ENCODE data around the gene VILL.

DNA sequence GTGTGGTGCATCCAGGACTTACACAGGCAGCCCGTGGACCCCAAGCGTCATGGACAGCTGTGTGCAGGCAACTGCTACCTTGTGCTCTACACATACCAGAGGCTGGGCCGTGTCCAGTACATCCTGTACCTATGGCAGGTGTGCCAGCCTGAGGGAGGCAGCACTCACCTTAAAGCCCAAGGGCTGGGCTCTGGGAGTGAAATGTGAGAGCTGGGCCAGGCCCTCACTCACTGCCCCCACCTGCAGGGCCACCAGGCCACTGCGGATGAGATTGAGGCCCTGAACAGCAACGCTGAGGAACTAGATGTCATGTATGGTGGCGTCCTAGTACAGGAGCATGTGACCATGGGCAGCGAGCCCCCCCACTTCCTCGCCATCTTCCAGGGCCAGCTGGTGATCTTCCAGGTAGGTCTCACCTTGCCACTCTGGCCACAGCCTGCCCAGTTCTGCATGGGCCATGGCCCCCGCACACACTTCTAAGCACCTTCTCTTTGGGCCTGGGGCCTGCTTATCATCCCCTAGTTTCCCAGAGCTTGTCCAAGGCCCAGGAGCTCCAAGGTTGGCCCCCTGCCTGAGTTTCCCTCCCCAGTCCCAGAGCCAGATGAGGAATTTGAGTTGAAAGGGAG, 11.0 kb downstream of the VILL start:
- TF ChIP-seq, protein P1, sequence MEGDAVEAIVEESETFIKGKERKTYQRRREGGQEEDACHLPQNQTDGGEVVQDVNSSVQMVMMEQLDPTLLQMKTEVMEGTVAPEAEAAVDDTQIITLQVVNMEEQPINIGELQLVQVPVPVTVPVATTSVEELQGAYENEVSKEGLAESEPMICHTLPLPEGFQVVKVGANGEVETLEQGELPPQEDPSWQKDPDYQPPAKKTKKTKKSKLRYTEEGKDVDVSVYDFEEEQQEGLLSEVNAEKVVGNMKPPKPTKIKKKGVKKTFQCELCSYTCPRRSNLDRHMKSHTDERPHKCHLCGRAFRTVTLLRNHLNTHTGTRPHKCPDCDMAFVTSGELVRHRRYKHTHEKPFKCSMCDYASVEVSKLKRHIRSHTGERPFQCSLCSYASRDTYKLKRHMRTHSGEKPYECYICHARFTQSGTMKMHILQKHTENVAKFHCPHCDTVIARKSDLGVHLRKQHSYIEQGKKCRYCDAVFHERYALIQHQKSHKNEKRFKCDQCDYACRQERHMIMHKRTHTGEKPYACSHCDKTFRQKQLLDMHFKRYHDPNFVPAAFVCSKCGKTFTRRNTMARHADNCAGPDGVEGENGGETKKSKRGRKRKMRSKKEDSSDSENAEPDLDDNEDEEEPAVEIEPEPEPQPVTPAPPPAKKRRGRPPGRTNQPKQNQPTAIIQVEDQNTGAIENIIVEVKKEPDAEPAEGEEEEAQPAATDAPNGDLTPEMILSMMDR (IDR thresholded peaks at IDR 0.05 in 4 of 5, conservative IDR thresholded peaks at IDR 0.05 in 1 of 5): no peak
- no peak for TF ChIP-seq POLR2A (IDR thresholded peaks at IDR 0.05)

Data from gastrocnemius medialis (tissue), 4 donors.